Lower lobe of right lung (tissue), 2 donors: ENCODE measurements around the gene PPP1R37. TPM values are rescaled to one million over a fixed set of nuclear protein-coding genes. Genes with fewer than 3 reads are reported as not detected.

Experiments
- ATAC-seq, 2 donors: fragments of 200-7000 bp; cut with Tn5 transposase; one replicate each; pipeline ENCODE4 v1.9.1; 2020 to 2022; ENCODE audit warnings: mild to moderate bottlenecking in 2 of 2, moderate library complexity in 2 of 2
- DNase-seq: peaks from one replicate; pipeline ENCODE4 v3.0.0-alpha.2; 2020
- H3K27ac ChIP-seq: fragments of 200-600 bp; one replicate; pipeline ENCODE4 v1.8.0; 2022
- H3K27me3 ChIP-seq: fragments of 200-600 bp; one replicate; pipeline ENCODE4 v1.8.0; 2022; ENCODE audit warnings: low read depth
- H3K36me3 ChIP-seq: fragments of 200-600 bp; one replicate; pipeline ENCODE4 v1.8.0; 2022; ENCODE audit warnings: mild to moderate bottlenecking
- H3K4me1 ChIP-seq: fragments of 200-600 bp; one replicate; pipeline ENCODE4 v1.8.0; 2022
- H3K4me3 ChIP-seq: fragments of 200-600 bp; one replicate; pipeline ENCODE4 v1.8.0; 2022; ENCODE audit warnings: mild to moderate bottlenecking
- H3K9me3 ChIP-seq: fragments of 200-600 bp; one replicate; pipeline ENCODE4 v1.8.0; 2022
- intact Hi-C: fragments of 100-400 bp; cut with DNase I; formaldehyde crosslinking; loops from one replicate; pipeline ENCODE4 v1.11.0; 2022
- total RNA-seq: library from RNA; stranded (reverse); fragmentation: NEBNext Ultra II Directional; extraction: Animal tissue kit (Norgen Biotek cat#: 25700); gene quantifications from one replicate; pipeline ENCODE4 v1.2.1, GENCODE V29; 2021
- TF ChIP-seq, protein P1 (sequence below): fragments of 200-600 bp; IDR thresholded peaks from one replicate; pipeline ENCODE4 v1.8.0; 2022; ENCODE audit warnings: antibody characterized with exemption, mild to moderate bottlenecking
- donor health status: DM: no; HTN: yes; CAD: no; lungs with severe emphysema.

PPP1R37 gene
- total RNA-seq, 1 donor from 2014 or later, result 29.1 TPM

GRCh38 chr19:45179892-45180370, 87.0 kb downstream of the PPP1R37 start:
- H3K4me3 ChIP-seq, result peak overlapping the region; percentile 85
- H3K9me3 ChIP-seq, result no peaks in the 10 kb centered on the region
- H3K27me3 ChIP-seq, result no peaks in the 10 kb centered on the region
- TF ChIP-seq, protein P1, sequence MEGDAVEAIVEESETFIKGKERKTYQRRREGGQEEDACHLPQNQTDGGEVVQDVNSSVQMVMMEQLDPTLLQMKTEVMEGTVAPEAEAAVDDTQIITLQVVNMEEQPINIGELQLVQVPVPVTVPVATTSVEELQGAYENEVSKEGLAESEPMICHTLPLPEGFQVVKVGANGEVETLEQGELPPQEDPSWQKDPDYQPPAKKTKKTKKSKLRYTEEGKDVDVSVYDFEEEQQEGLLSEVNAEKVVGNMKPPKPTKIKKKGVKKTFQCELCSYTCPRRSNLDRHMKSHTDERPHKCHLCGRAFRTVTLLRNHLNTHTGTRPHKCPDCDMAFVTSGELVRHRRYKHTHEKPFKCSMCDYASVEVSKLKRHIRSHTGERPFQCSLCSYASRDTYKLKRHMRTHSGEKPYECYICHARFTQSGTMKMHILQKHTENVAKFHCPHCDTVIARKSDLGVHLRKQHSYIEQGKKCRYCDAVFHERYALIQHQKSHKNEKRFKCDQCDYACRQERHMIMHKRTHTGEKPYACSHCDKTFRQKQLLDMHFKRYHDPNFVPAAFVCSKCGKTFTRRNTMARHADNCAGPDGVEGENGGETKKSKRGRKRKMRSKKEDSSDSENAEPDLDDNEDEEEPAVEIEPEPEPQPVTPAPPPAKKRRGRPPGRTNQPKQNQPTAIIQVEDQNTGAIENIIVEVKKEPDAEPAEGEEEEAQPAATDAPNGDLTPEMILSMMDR, result no peak
- no peak for ATAC-seq
- intact Hi-C loops, result no loop called here
- peak overlapping the region; percentile 87 for H3K27ac ChIP-seq
- H3K4me1 ChIP-seq, result peaks cover 33% of the 10 kb centered on the region
- no peak for DNase-seq
- peaks cover 19% of the 10 kb centered on the region for H3K36me3 ChIP-seq

GRCh38 chr19:45180936-45181335, 88.0 kb downstream of the PPP1R37 start:
- TF ChIP-seq, protein P1, result no peak
- Histone ChIP-seq H3K4me3 (no peak overlapping the region), H3K4me1 (peaks cover 33% of the 10 kb centered on the region), H3K36me3 (peaks cover 19% of the 10 kb centered on the region), H3K27ac (no peak overlapping the region), H3K27me3 (no peaks in the 10 kb centered on the region), H3K9me3 (no peaks in the 10 kb centered on the region)
- no peak for DNase-seq
- ATAC-seq, result no peak
- intact Hi-C loops, result no loop called here

GRCh38 chr19:45182758-45183157, 89.8 kb downstream of the PPP1R37 start:
- TF ChIP-seq, protein P1, result no peak
- Histone ChIP-seq H3K9me3 (no peaks in the 10 kb centered on the region), H3K4me3 (no peak overlapping the region), H3K36me3 (peaks cover 19% of the 10 kb centered on the region), H3K27me3 (no peaks in the 10 kb centered on the region), H3K4me1 (peaks cover 20% of the 10 kb centered on the region), H3K27ac (no peak overlapping the region)
- DNase-seq (no peak), ATAC-seq (no peak)
- intact Hi-C loops, result no loop called here

GRCh38 chr19:45184115-45184514, 91.1 kb downstream of the PPP1R37 start:
- DNase-seq, result no peak
- H3K36me3 ChIP-seq, result peaks cover 19% of the 10 kb centered on the region
- TF ChIP-seq, protein P1, result no peak
- H3K27me3 ChIP-seq, result no peaks in the 10 kb centered on the region
- H3K27ac ChIP-seq, result no peak overlapping the region
- peaks cover 20% of the 10 kb centered on the region for H3K4me1 ChIP-seq
- intact Hi-C loops, result no loop called here
- no peak overlapping the region for H3K4me3 ChIP-seq
- no peak for ATAC-seq
- no peaks in the 10 kb centered on the region for H3K9me3 ChIP-seq

DNA sequence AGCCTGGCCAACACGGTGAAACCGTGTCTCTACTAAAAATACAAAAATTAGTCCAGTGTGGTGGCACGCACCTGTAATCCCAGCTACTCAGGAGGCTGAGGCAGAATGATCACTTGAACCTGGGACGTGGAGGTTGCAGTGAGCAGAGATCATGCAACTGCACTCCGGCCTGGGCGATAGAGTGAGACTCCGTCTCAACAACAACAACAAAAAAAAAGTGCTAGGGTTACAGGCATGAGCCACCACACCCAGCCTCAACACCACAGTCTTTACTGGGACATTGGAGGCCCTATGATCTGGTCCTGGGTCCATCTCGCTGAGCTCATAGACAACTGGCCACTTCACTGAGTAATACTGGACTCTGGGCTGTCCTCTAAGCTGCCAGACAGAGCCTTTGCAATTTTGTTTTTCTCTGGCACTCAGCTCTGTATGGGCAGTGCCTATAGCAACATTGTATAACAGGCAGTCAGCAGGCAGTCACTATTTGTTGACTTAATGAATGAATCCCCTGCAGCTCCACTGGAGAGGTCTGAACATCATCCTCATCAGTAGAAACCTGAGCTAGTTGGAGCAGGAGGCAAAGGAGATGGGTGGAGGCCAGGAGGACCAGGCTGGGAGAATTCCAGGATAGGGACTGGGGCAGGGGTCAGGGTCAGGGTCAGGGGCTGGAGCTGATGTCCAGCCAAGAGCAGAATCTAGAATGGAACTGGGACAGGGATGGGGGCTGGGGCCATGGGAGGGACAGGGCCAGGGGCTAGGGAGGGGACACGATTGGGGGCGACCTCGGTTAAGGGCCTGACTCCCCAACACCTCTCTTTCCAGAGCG, 93.7 kb downstream of the PPP1R37 start:
- peaks cover 4% of the 10 kb centered on the region for H3K36me3 ChIP-seq
- peak; percentile 8 to 14 for ATAC-seq
- TF ChIP-seq, protein P1, result no peak
- no peak overlapping the region for H3K4me3 ChIP-seq
- no peak for DNase-seq
- intact Hi-C loops, result no loop called here
- no peaks in the 10 kb centered on the region for H3K27me3 ChIP-seq
- no peaks in the 10 kb centered on the region for H3K9me3 ChIP-seq
- no peak overlapping the region for H3K27ac ChIP-seq
- no peaks in the 10 kb centered on the region for H3K4me1 ChIP-seq
